ENCODE data around the gene FBXW12. TPM values are rescaled to one million over a fixed set of nuclear protein-coding genes. Genes with fewer than 3 reads are reported as not detected.

Gene FBXW12
- polyA plus RNA-seq, 1 donor, result 0.18 TPM

GRCh38 chr3:48423241-48423882, 51.3 kb downstream of the FBXW12 start:
- no CpG with 5 or more reads among the region's 25 CpGs for WGBS (ENCODE audit: insufficient coverage, low lambda C conversion rate)
- peaks cover 64% of the 10 kb centered on the region for H3K36me3 ChIP-seq (ENCODE audit: control insufficient read depth, insufficient read depth, low read length)
- no peaks in the 10 kb centered on the region for H3K27me3 ChIP-seq (ENCODE audit: control insufficient read depth, insufficient read depth, low read length)
- DNase-seq, result no peak
- peaks cover 3% of the 10 kb centered on the region for H3K9me3 ChIP-seq (ENCODE audit: control insufficient read depth, low read depth, low read length)
- no peak overlapping the region for H3K4me3 ChIP-seq (ENCODE audit: low read length)
- H3K27ac ChIP-seq (ENCODE audit: low read length), result no peak overlapping the region
- H3K4me1 ChIP-seq (ENCODE audit: control insufficient read depth, insufficient read depth, low read length), result peaks cover 42% of the 10 kb centered on the region

- Histone ChIP-seq H3K27me3 (ENCODE audit: control insufficient read depth, insufficient read depth, low read length) (no peaks in the 10 kb centered on the region), H3K4me1 (ENCODE audit: control insufficient read depth, insufficient read depth, low read length) (peaks cover 43% of the 10 kb centered on the region), H3K4me3 (ENCODE audit: low read length) (no peak overlapping the region), H3K27ac (ENCODE audit: low read length) (no peak overlapping the region), H3K9me3 (ENCODE audit: control insufficient read depth, low read depth, low read length) (peaks cover 3% of the 10 kb centered on the region), H3K36me3 (ENCODE audit: control insufficient read depth, insufficient read depth, low read length) (peaks cover 56% of the 10 kb centered on the region)
- no CpG with 5 or more reads among the region's 27 CpGs for WGBS (ENCODE audit: insufficient coverage, low lambda C conversion rate)
- no peak for DNase-seq
These were observed 52.1 kb downstream of the FBXW12 start for GRCh38 chr3:48423883-48424695.

GRCh38 chr3:48425281-48425812, 53.3 kb downstream of the FBXW12 start:
- no peaks in the 10 kb centered on the region for H3K27me3 ChIP-seq (ENCODE audit: control insufficient read depth, insufficient read depth, low read length)
- H3K36me3 ChIP-seq (ENCODE audit: control insufficient read depth, insufficient read depth, low read length), result peaks cover 44% of the 10 kb centered on the region
- H3K9me3 ChIP-seq (ENCODE audit: control insufficient read depth, low read depth, low read length), result peaks cover 3% of the 10 kb centered on the region
- no peak overlapping the region for H3K4me3 ChIP-seq (ENCODE audit: low read length)
- peak overlapping the region; percentile 48 for H3K27ac ChIP-seq (ENCODE audit: low read length)
- DNase-seq, result no peak
- no CpG with 5 or more reads among the region's 13 CpGs for WGBS (ENCODE audit: insufficient coverage, low lambda C conversion rate)
- H3K4me1 ChIP-seq (ENCODE audit: control insufficient read depth, insufficient read depth, low read length), result peaks cover 47% of the 10 kb centered on the region

- Histone ChIP-seq H3K4me1 (ENCODE audit: control insufficient read depth, insufficient read depth, low read length) (peaks cover 58% of the 10 kb centered on the region), H3K4me3 (ENCODE audit: low read length) (no peak overlapping the region), H3K27ac (ENCODE audit: low read length) (peak overlapping the region; percentile 48), H3K36me3 (ENCODE audit: control insufficient read depth, insufficient read depth, low read length) (peaks cover 34% of the 10 kb centered on the region), H3K27me3 (ENCODE audit: control insufficient read depth, insufficient read depth, low read length) (no peaks in the 10 kb centered on the region), H3K9me3 (ENCODE audit: control insufficient read depth, low read depth, low read length) (peaks cover 3% of the 10 kb centered on the region)
- no peak for DNase-seq
- WGBS (ENCODE audit: insufficient coverage, low lambda C conversion rate), result no CpG with 5 or more reads among the region's 11 CpGs
These were observed 54.4 kb downstream of the FBXW12 start for GRCh38 chr3:48426401-48426909.

GRCh38 chr3:48426944-48427629, 55.1 kb downstream of the FBXW12 start:
- Histone ChIP-seq H3K4me1 (ENCODE audit: control insufficient read depth, insufficient read depth, low read length) (peaks cover 65% of the 10 kb centered on the region), H3K27ac (ENCODE audit: low read length) (peak overlapping the region; percentile 94), H3K36me3 (ENCODE audit: control insufficient read depth, insufficient read depth, low read length) (peaks cover 30% of the 10 kb centered on the region), H3K9me3 (ENCODE audit: control insufficient read depth, low read depth, low read length) (peaks cover 3% of the 10 kb centered on the region), H3K4me3 (ENCODE audit: low read length) (peak overlapping the region; percentile 83), H3K27me3 (ENCODE audit: control insufficient read depth, insufficient read depth, low read length) (no peaks in the 10 kb centered on the region)
- no CpG with 5 or more reads among the region's 8 CpGs for WGBS (ENCODE audit: insufficient coverage, low lambda C conversion rate)
- no peak for DNase-seq

GRCh38 chr3:48427630-48427962, 55.6 kb downstream of the FBXW12 start:
- WGBS (ENCODE audit: insufficient coverage, low lambda C conversion rate), result no CpG with 5 or more reads among the region's 9 CpGs
- peak overlapping the region; percentile 83 for H3K4me3 ChIP-seq (ENCODE audit: low read length)
- peak in 1 of 2 donors; percentile 33 for DNase-seq
- peaks cover 3% of the 10 kb centered on the region for H3K9me3 ChIP-seq (ENCODE audit: control insufficient read depth, low read depth, low read length)
- no peaks in the 10 kb centered on the region for H3K27me3 ChIP-seq (ENCODE audit: control insufficient read depth, insufficient read depth, low read length)
- peak overlapping the region; percentile 94 for H3K27ac ChIP-seq (ENCODE audit: low read length)
- peaks cover 30% of the 10 kb centered on the region for H3K36me3 ChIP-seq (ENCODE audit: control insufficient read depth, insufficient read depth, low read length)
- H3K4me1 ChIP-seq (ENCODE audit: control insufficient read depth, insufficient read depth, low read length), result peaks cover 70% of the 10 kb centered on the region

- no peaks in the 10 kb centered on the region for H3K27me3 ChIP-seq (ENCODE audit: control insufficient read depth, insufficient read depth, low read length)
- peaks cover 75% of the 10 kb centered on the region for H3K4me1 ChIP-seq (ENCODE audit: control insufficient read depth, insufficient read depth, low read length)
- WGBS (ENCODE audit: insufficient coverage, low lambda C conversion rate), result no CpG with 5 or more reads among the region's 7 CpGs
- DNase-seq, result no peak
- H3K4me3 ChIP-seq (ENCODE audit: low read length), result peak overlapping the region; percentile 83
- peak overlapping the region; percentile 94 for H3K27ac ChIP-seq (ENCODE audit: low read length)
- H3K36me3 ChIP-seq (ENCODE audit: control insufficient read depth, insufficient read depth, low read length), result peaks cover 31% of the 10 kb centered on the region
- peaks cover 3% of the 10 kb centered on the region for H3K9me3 ChIP-seq (ENCODE audit: control insufficient read depth, low read depth, low read length)
These were observed 56.1 kb downstream of the FBXW12 start for GRCh38 chr3:48428088-48428571.

GRCh38 chr3:48428572-48429316, 56.7 kb downstream of the FBXW12 start:
- H3K4me3 ChIP-seq (ENCODE audit: low read length), result peak overlapping the region; percentile 83
- peak overlapping the region; percentile 94 for H3K27ac ChIP-seq (ENCODE audit: low read length)
- peak; percentile 65 to 84 for DNase-seq
- peaks cover 26% of the 10 kb centered on the region for H3K36me3 ChIP-seq (ENCODE audit: control insufficient read depth, insufficient read depth, low read length)
- H3K27me3 ChIP-seq (ENCODE audit: control insufficient read depth, insufficient read depth, low read length), result no peaks in the 10 kb centered on the region
- peaks cover 3% of the 10 kb centered on the region for H3K9me3 ChIP-seq (ENCODE audit: control insufficient read depth, low read depth, low read length)
- WGBS (ENCODE audit: insufficient coverage, low lambda C conversion rate), result no CpG with 5 or more reads among the region's 60 CpGs
- H3K4me1 ChIP-seq (ENCODE audit: control insufficient read depth, insufficient read depth, low read length), result peaks cover 80% of the 10 kb centered on the region

- H3K27ac ChIP-seq (ENCODE audit: low read length), result peak overlapping the region; percentile 94
- H3K4me3 ChIP-seq (ENCODE audit: low read length), result peak overlapping the region; percentile 83
- H3K4me1 ChIP-seq (ENCODE audit: control insufficient read depth, insufficient read depth, low read length), result peaks cover 83% of the 10 kb centered on the region
- no CpG with 5 or more reads among the region's 86 CpGs for WGBS (ENCODE audit: insufficient coverage, low lambda C conversion rate)
- peak; percentile 59 to 87 for DNase-seq
- H3K27me3 ChIP-seq (ENCODE audit: control insufficient read depth, insufficient read depth, low read length), result no peaks in the 10 kb centered on the region
- H3K9me3 ChIP-seq (ENCODE audit: control insufficient read depth, low read depth, low read length), result peaks cover 3% of the 10 kb centered on the region
- peaks cover 20% of the 10 kb centered on the region for H3K36me3 ChIP-seq (ENCODE audit: control insufficient read depth, insufficient read depth, low read length)
These were observed 57.4 kb downstream of the FBXW12 start for GRCh38 chr3:48429317-48429959.
